A673 (cell line): ENCODE measurements around the gene SPCS2. TPM values are rescaled to one million over a fixed set of nuclear protein-coding genes. Genes with fewer than 3 reads are reported as not detected.
A peak's percentile ranks its signal among the peaks of the same experiment; 100 is the strongest.

Experiments
- BruUV-seq: library from RNA; stranded (reverse); fragments of 400-500 nt; replicated peaks from 2 replicates; lab custom pipeline; 2021; lab: Mats Ljungman, UMichigan
- CTCF ChIA-PET: fragments of 300-600 bp; sonication (Branson Sonifier 250); formaldehyde crosslinking; loops from one replicate; lab custom pipeline; 2022; ENCODE audit warnings: antibody characterized with exemption; lab: Charles Lee
- POLR2A ChIA-PET: fragments of 300-600 bp; sonication (Branson Sonifier 250); formaldehyde crosslinking; loops from one replicate; lab custom pipeline; 2022; ENCODE audit warnings: antibody characterized with exemption; ENCODE audit not compliant: low non-redundant PET; lab: Charles Lee
- DNase-seq: peaks from one replicate; pipeline ENCODE4 v3.0.0-alpha.2; 2015; ENCODE audit warnings: low spot score
- H3K27ac ChIP-seq: fragments of 200-600 bp; sonication (generic); 2 replicates; pipeline ENCODE4 v1.5.1; 2016; ENCODE audit warnings: mixed run types, low read depth, mild to moderate bottlenecking, mixed read lengths, antibody characterized with exemption, low read length; ENCODE audit not compliant: poor library complexity, severe bottlenecking
- H3K27me3 ChIP-seq: fragments of 200-600 bp; sonication (generic); replicated peaks from 2 replicates; pipeline ENCODE4 v1.6.1; 2017; ENCODE audit warnings: mixed run types, low read depth, mild to moderate bottlenecking, mixed read lengths, antibody characterized with exemption, low read length; ENCODE audit not compliant: insufficient read depth, poor library complexity
- H3K36me3 ChIP-seq: fragments of 200-600 bp; sonication (generic); 2 replicates; pipeline ENCODE4 v1.6.1; 2016; ENCODE audit warnings: mixed run types, mild to moderate bottlenecking, mixed read lengths, antibody characterized with exemption, low read length; ENCODE audit not compliant: insufficient read depth, poor library complexity, severe bottlenecking
- H3K4me1 ChIP-seq: fragments of 200-600 bp; sonication (generic); 2 replicates; pipeline ENCODE4 v1.6.1; 2017; ENCODE audit warnings: mixed run types, mild to moderate bottlenecking, mixed read lengths, antibody characterized with exemption, low read length; ENCODE audit not compliant: insufficient read depth, poor library complexity, severe bottlenecking
- H3K4me3 ChIP-seq: fragments of 200-600 bp; sonication (generic); 2 replicates; pipeline ENCODE4 v1.5.1; 2016; ENCODE audit warnings: low read depth, mixed run types, mild to moderate bottlenecking, mixed read lengths, low read length; ENCODE audit not compliant: poor library complexity, severe bottlenecking
- H3K9me3 ChIP-seq: fragments of 200-600 bp; sonication (generic); 2 replicates; pipeline ENCODE4 v1.6.1; 2016; ENCODE audit warnings: mixed run types, low read depth, mild to moderate bottlenecking, mixed read lengths, antibody characterized with exemption, low read length; ENCODE audit not compliant: poor library complexity, severe bottlenecking
- EZH2 ChIP-seq: fragments of 200-600 bp; sonication (generic); IDR thresholded peaks from 2 replicates; pipeline ENCODE4 v1.6.1; 2017; ENCODE audit warnings: borderline replicate concordance, low read depth, mild to moderate bottlenecking, mixed read lengths, antibody characterized with exemption, low read length; ENCODE audit not compliant: poor library complexity, severe bottlenecking
- intact Hi-C: fragments of 100-400 bp; cut with micrococcal nuclease; formaldehyde crosslinking; loops from one replicate; pipeline ENCODE4 v1.10.0; 2022; ENCODE audit not compliant: unreplicated experiment
- total RNA-seq: library from RNA; stranded (reverse); gene quantifications from 2 replicates; pipeline ENCODE4 v1.2.3, GENCODE V29; 2021
- TF ChIP-seq, protein P1 (sequence below): fragments of 300-800, 200-600 bp; sonication (generic); conservative IDR thresholded peaks from 2 replicates; pipeline ENCODE4 v1.5.1; 2017; ENCODE audit warnings: low read depth, mild to moderate bottlenecking, antibody characterized with exemption, low read length, moderate library complexity, mixed read lengths

The SPCS2 gene
- total RNA-seq, 1 experiment from 2014 or later: 241 TPM

DNA sequence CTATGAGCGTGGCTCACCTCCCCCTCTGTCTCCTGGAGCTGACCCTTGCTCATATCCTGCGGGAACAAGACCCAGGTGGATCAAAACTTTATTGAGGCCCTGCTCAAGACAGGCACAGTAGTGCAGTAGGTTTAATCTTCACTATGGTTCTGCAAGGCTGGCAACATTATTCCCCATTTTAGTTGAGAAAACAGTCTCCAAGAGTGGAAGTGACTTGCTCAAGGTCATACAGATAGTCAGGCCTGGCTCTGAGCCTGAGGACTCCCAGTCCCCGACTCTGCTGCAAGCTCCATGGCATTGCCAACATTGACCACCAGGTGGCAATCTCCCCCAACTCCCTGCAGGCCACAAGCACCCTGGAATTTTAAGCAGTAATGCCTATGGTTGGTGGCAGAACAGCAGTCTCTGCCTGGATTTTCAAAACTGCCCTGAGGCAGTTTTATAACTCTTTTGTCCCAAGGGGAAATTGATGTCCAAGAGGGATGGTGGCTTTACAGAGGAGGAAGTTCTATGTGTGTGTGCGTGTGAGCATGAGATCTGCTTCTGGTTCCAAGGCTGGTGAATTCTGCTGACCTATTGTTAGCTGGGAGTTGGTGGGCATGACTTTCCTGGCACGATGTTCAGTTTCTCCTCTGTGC, 73.8 kb downstream of the SPCS2 start:
- POLR2A ChIA-PET: interaction anchor here (0.6 kb wide), 2 partner anchors 55 to 233 kb away, joined by 3 read pairs; no protein-coding TSS in a partner anchor

DNA sequence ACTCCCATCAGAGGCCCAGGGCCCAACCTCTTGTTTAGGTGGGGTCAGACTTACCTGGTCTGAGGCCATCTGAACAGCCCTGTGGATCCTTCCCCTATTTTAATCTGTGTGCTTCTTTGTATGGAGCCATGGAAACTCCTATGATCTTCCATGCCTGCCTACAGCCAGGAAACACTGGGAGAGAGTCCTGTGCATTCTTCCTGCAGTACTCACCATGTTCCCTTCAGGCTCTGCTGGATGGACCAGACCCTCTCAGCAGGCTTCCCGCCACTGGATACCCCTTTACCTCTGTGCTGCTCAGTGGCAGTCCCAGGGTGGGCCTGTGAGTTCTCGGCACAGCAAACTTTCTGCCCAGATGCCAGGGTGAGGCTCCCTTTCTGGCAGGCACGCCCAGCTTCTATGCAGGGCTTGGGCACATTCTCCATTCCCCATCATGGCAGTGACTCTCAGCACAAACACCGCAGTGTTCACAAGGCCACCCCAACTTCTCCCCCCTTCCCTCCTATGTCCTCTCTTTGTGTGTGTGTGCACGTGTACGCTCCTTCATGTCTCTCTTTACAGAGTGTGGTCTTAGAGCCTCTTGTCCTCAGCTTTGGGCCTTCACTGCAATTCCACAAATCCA, 74.5 kb downstream of the SPCS2 start:
- ChIA-PET POLR2A (interaction anchor here (0.6 kb wide), 1 partner anchor 54 kb away, joined by 3 read pairs; no protein-coding TSS in a partner anchor), CTCF (interaction anchor here (0.9 to 2.7 kb wide), 8 partner anchors 10 to 229 kb away, joined by 3 to 41 read pairs (median 4); partner anchors contain the start of gene TPBGL)
- no peak overlapping the region for H3K4me3 ChIP-seq
- no peak overlapping the region for H3K27ac ChIP-seq
- intact Hi-C loops: loop anchor here (1.0 to 5.0 kb wide), 3 partner anchors 119 to 225 kb away; no protein-coding TSS in a partner anchor
- H3K36me3 ChIP-seq: no peaks in the 10 kb centered on the region
- no peaks in the 10 kb centered on the region for H3K9me3 ChIP-seq
- BruUV-seq: no TSS peak
- no peak for DNase-seq
- H3K27me3 ChIP-seq: no peaks in the 10 kb centered on the region
- TF ChIP-seq, protein P1, sequence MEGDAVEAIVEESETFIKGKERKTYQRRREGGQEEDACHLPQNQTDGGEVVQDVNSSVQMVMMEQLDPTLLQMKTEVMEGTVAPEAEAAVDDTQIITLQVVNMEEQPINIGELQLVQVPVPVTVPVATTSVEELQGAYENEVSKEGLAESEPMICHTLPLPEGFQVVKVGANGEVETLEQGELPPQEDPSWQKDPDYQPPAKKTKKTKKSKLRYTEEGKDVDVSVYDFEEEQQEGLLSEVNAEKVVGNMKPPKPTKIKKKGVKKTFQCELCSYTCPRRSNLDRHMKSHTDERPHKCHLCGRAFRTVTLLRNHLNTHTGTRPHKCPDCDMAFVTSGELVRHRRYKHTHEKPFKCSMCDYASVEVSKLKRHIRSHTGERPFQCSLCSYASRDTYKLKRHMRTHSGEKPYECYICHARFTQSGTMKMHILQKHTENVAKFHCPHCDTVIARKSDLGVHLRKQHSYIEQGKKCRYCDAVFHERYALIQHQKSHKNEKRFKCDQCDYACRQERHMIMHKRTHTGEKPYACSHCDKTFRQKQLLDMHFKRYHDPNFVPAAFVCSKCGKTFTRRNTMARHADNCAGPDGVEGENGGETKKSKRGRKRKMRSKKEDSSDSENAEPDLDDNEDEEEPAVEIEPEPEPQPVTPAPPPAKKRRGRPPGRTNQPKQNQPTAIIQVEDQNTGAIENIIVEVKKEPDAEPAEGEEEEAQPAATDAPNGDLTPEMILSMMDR: no peak
- TF ChIP-seq EZH2: no peak
- no peaks in the 10 kb centered on the region for H3K4me1 ChIP-seq

More for the DNA sequence above, 73.8 kb downstream of the SPCS2 start:
- Histone ChIP-seq H3K4me1 (no peaks in the 10 kb centered on the region), H3K4me3 (no peak overlapping the region), H3K36me3 (no peaks in the 10 kb centered on the region), H3K27ac (no peak overlapping the region), H3K27me3 (no peaks in the 10 kb centered on the region), H3K9me3 (no peaks in the 10 kb centered on the region)
- CTCF ChIA-PET: interaction anchor here (0.6 to 2.7 kb wide), 11 partner anchors 10 to 228 kb away, joined by 3 to 41 read pairs (median 4); partner anchors contain the start of gene TPBGL
- BruUV-seq: no TSS peak
- TF ChIP-seq EZH2: no peak
- TF ChIP-seq, protein P1: peak; percentile 98
- intact Hi-C loops: loop anchor here (1.0 to 5.0 kb wide), 3 partner anchors 119 to 225 kb away; no protein-coding TSS in a partner anchor
- peak; percentile 91 for DNase-seq

DNA sequence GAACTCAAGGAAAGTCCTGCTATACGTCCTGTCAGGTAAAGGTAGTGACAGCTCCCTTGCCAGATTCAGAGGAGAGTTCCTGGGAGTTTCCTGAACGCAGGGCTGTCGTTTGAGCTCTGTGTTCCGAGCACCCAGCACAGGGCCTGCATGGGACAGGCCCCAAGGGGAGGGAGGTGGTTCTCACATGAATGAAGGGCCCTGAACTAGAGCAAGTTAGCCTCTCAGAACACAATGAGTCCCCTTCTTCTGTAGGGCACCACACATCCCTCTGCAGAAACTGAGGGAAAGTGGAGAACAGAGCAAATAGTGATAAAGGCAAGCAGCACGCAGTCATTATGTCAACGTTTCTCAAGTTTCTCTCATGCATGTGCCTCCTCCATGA, 75.0 kb downstream of the SPCS2 start:
- POLR2A ChIA-PET: no interaction called here
- BruUV-seq: no TSS peak
- intact Hi-C loops: loop anchor here (5.0 kb wide), 1 partner anchor 118 kb away; no protein-coding TSS in a partner anchor

More for the DNA sequence above, 75.0 kb downstream of the SPCS2 start:
- no peaks in the 10 kb centered on the region for H3K36me3 ChIP-seq
- TF ChIP-seq, protein P1: no peak
- CTCF ChIA-PET: interaction anchor here (2.4 to 2.7 kb wide), 2 partner anchors 182 to 225 kb away, joined by 33 to 41 read pairs; no protein-coding TSS in a partner anchor
- H3K27ac ChIP-seq: no peak overlapping the region
- H3K27me3 ChIP-seq: no peaks in the 10 kb centered on the region
- DNase-seq: no peak
- no peak overlapping the region for H3K4me3 ChIP-seq
- H3K9me3 ChIP-seq: no peaks in the 10 kb centered on the region
- no peaks in the 10 kb centered on the region for H3K4me1 ChIP-seq
